Vagina (tissue), 2 donors: ENCODE measurements around the gene PLEKHA3. TPM values are rescaled to one million over a fixed set of nuclear protein-coding genes. Genes with fewer than 3 reads are reported as not detected.

ENCODE experiments used
- DNase-seq, 2 donors: peaks; one replicate each; pipeline ENCODE4 v3.0.0-alpha.2; 2017; ENCODE audit errors: extremely low spot score in 2 of 2
- H3K27ac ChIP-seq: fragments of 200-600 bp; sonication (generic); one replicate; pipeline ENCODE4 v1.5.1; 2019
- H3K27me3 ChIP-seq: fragments of 200-600 bp; sonication (generic); one replicate; pipeline ENCODE4 v1.5.1; 2019
- H3K36me3 ChIP-seq, 2 donors: fragments of 200-600 bp; sonication (generic); one replicate each; pipeline ENCODE4 v1.5.1; 2017 to 2019
- H3K4me1 ChIP-seq: fragments of 200-600 bp; sonication (generic); one replicate; pipeline ENCODE4 v1.5.1; 2019
- H3K4me3 ChIP-seq, 2 donors: fragments of 200-600 bp; sonication (generic); 1 replicate in 1 of 2; 2 replicates in 1 of 2; pipeline ENCODE4 v1.5.1; 2016 to 2019
- H3K9me3 ChIP-seq: fragments of 200-600 bp; sonication (generic); one replicate; pipeline ENCODE4 v1.5.1; 2019
- POLR2A ChIP-seq, 2 donors: fragments of 450-650 bp; IDR thresholded peaks; one replicate each; pipeline ENCODE4 v1.6.1; 2017; ENCODE audit warnings: antibody characterized with exemption in 2 of 2, mild to moderate bottlenecking in 2 of 2, moderate library complexity in 2 of 2
- POLR2AphosphoS5 ChIP-seq, 2 donors: sonication (generic); formaldehyde crosslinking; IDR thresholded peaks; one replicate each; pipeline ENCODE4 v1.9.0; 2017; ENCODE audit warnings: antibody characterized with exemption in 2 of 2, mild to moderate bottlenecking in 2 of 2, low read depth in 1 of 2; ENCODE audit not compliant: insufficient read depth in 1 of 2
- intact Hi-C: fragments of 100-400 bp; cut with DNase I; formaldehyde crosslinking; loops from one replicate; pipeline ENCODE4 v1.15.1; 2023
- total RNA-seq: library from RNA; depleted of rRNA; stranded (reverse); fragments of >200 nt; gene quantifications from one replicate; pipeline ENCODE4 v1.2.3, GENCODE V29; 2016
- TF ChIP-seq, protein P1 (sequence below), 3 experiments: fragments of 450-650 bp in 2 of 3; fragments of 200-600 bp in 1 of 3; sonication (generic) in 1 of 3; IDR thresholded peaks; one replicate each; pipeline ENCODE4 v1.5.1; 2017 to 2019; ENCODE audit warnings: antibody characterized with exemption in 3 of 3, mild to moderate bottlenecking in 2 of 3, moderate library complexity in 2 of 3

Gene PLEKHA3
- total RNA-seq: 5.9 TPM

DNA sequence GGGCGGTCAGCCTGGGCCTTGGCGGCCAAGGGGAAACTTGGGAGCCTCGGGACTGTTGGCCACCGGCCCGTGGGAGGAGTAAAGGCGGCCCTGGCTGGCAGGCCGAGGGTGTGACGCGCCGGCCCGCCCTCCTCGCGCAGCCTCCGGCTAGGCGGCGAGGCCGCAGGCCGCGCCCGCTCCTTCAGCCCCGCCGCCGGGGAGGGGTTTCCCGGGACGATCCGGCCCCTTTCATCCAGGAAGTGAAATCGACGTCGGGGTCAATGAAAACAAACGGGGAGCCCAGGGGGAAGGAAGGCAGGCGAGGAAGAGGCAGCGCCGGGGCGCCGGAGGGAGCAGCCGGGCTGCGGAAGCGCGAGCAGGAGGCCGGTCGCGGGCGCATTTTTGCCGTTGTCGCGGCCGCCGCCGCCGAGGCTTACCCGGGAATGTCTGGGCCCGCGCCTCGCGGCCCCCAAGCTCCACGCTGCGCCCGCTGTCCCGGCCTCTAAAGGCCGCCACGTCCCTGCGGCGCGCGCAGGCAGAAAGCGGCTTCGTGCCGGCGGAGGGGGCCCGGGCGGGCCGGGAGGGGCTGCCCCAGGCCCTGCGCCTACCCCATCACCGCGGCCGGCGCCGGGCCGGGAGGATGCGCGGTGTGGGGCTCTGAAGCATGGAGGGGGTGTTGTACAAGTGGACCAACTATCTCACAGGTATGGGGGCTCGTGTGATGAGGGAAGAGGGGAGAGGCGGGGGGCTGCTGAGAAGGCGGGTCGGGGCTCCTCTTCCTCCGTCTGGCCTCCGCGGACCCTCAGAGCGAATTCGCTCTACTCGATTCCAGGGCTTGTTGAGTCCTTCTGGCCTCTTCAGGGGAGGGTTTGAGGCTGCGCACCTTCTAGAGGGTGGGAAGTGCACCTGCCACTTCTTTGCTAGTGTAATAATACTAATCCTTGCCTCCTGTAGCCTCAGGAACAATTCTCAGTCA lies at the start of gene PLEKHA3:
Gene PLEKHA3, plus strand, starts transcription at position 231 of the 955 bp plus-strand sequence. Its CDS starts 413 bp downstream, at position 644.
- H3K36me3 ChIP-seq: no peaks in the 10 kb centered on the region
- TF ChIP-seq, protein P1, sequence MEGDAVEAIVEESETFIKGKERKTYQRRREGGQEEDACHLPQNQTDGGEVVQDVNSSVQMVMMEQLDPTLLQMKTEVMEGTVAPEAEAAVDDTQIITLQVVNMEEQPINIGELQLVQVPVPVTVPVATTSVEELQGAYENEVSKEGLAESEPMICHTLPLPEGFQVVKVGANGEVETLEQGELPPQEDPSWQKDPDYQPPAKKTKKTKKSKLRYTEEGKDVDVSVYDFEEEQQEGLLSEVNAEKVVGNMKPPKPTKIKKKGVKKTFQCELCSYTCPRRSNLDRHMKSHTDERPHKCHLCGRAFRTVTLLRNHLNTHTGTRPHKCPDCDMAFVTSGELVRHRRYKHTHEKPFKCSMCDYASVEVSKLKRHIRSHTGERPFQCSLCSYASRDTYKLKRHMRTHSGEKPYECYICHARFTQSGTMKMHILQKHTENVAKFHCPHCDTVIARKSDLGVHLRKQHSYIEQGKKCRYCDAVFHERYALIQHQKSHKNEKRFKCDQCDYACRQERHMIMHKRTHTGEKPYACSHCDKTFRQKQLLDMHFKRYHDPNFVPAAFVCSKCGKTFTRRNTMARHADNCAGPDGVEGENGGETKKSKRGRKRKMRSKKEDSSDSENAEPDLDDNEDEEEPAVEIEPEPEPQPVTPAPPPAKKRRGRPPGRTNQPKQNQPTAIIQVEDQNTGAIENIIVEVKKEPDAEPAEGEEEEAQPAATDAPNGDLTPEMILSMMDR (IDR thresholded peaks at IDR 0.05): no peak
- peak; percentile 19 to 64 for TF ChIP-seq POLR2A (IDR thresholded peaks at IDR 0.05)
- TF ChIP-seq POLR2AphosphoS5 (IDR thresholded peaks at IDR 0.05; ENCODE audit: insufficient read depth in 1 of 2, low read depth in 1 of 2): peak; percentile 61 to 82
- intact Hi-C loops: loop anchor here (1.0 kb wide), 1 partner anchor 29 kb away; the partner anchor contains the start of genes PJVK and PRKRA
- DNase-seq: peak in 1 of 2 donors; percentile 96
- peak within 1 kb of the TSS; percentile 96 for H3K27ac ChIP-seq
- H3K4me3 ChIP-seq: peak within 1 kb of the TSS; percentile 78 to 84
- peaks cover 67% of the 10 kb centered on the region for H3K4me1 ChIP-seq
- H3K9me3 ChIP-seq: no peaks in the 10 kb centered on the region
- no peaks in the 10 kb centered on the region for H3K27me3 ChIP-seq

DNA sequence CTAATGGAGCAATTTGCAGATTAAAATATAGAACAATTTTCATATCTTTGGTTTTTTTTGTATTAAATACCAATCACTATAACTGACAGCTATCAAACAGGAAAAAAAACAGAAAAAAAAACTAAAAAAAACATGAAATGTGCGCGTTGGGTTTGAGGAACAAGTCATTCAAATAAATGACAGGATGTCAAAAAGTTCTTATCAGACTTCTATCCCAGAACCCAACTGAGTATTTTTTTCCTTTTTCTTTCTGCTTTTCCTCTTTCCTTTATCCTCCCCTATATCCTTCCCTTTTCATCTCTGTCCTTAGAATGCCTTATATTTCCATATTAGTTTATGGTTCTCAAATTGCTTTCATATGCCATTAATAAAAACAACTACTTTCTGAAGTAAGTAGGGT lies 43.6 kb upstream of the PLEKHA3 start:
- Histone ChIP-seq H3K4me1 (no peaks in the 10 kb centered on the region), H3K36me3 (peaks cover 2 to 59% of the 10 kb centered on the region in 2 donors), H3K4me3 (no peak overlapping the region), H3K9me3 (no peaks in the 10 kb centered on the region), H3K27me3 (no peaks in the 10 kb centered on the region), H3K27ac (no peak overlapping the region)
- intact Hi-C loops: no loop called here
- no peak for TF ChIP-seq POLR2AphosphoS5 (IDR thresholded peaks at IDR 0.05; ENCODE audit: insufficient read depth in 1 of 2, low read depth in 1 of 2)
- TF ChIP-seq, protein P1 (IDR thresholded peaks at IDR 0.05): no peak
- no peak for DNase-seq

DNA sequence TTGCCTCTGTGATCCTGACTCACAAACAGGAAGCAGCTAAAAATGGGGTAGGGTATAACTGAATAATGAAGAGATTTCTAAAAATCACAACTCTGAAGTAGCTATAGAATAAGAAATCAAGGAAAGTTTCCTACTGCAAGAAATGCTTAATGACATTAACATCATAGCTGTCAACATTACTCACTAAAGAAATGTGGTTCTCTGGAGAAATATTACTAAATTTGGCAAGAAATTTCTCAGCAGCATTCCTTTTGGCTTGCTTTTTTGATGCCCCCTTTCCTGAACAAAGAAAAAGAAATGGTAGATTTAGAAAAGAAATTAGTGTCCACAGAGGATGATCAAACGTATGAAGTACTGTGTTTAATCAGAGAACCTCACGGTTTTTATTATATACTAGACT lies 38.8 kb upstream of the PLEKHA3 start:
- Histone ChIP-seq H3K4me1 (no peaks in the 10 kb centered on the region), H3K4me3 (no peak overlapping the region), H3K9me3 (no peaks in the 10 kb centered on the region), H3K36me3 (peaks cover 0 to 69% of the 10 kb centered on the region in 2 donors), H3K27me3 (no peaks in the 10 kb centered on the region), H3K27ac (no peak overlapping the region)
- intact Hi-C loops: no loop called here
- TF ChIP-seq, protein P1 (IDR thresholded peaks at IDR 0.05): no peak
- no peak for TF ChIP-seq POLR2AphosphoS5 (IDR thresholded peaks at IDR 0.05; ENCODE audit: insufficient read depth in 1 of 2, low read depth in 1 of 2)
- TF ChIP-seq POLR2A (IDR thresholded peaks at IDR 0.05): no peak
- no peak for DNase-seq

DNA sequence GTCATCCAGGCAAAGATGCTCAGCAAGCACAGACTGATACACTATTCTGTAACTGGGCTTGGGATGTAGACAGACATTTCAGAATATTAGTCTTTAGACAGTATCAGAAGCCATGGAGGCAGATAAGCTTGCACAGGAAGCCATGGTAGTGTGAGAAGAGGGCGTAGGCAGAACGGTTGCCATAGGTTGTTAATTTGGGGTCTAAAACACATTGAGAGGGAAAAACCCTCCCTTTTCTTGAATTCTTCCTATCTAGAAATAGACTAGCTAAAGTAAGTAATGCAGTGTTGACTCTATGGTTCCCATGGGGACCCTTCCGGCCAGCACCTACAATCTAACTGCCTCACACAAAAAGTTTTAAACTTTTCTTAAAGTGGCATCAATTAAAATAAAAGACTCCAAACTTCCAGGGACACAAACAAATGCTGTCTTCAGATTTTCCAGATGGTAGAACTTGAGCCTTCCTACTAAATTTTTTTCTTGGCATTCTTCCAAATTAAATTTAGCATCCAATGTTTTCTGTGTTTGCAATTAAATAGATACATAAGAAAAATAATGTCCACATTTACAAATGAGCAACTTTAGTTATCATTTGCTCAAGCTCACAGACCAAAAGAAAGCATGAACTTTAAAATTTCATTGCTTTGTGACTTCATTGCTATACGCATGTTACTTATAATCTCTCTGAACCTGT lies 31.1 kb upstream of the PLEKHA3 start:
- Histone ChIP-seq H3K4me1 (peaks cover 34% of the 10 kb centered on the region), H3K4me3 (peak overlapping the region in 1 of 2 donors; percentile 62), H3K27ac (no peak overlapping the region), H3K9me3 (no peaks in the 10 kb centered on the region), H3K36me3 (peaks cover 0 to 22% of the 10 kb centered on the region in 2 donors), H3K27me3 (no peaks in the 10 kb centered on the region)
- DNase-seq: no peak
- TF ChIP-seq POLR2A (IDR thresholded peaks at IDR 0.05) (no peak), POLR2AphosphoS5 (IDR thresholded peaks at IDR 0.05; ENCODE audit: insufficient read depth in 1 of 2, low read depth in 1 of 2) (no peak)
- TF ChIP-seq, protein P1 (IDR thresholded peaks at IDR 0.05): no peak
- intact Hi-C loops: no loop called here
